Measurements from ENCODE around the gene AFF4. TPM values are rescaled to one million over a fixed set of nuclear protein-coding genes. Genes with fewer than 3 reads are reported as not detected.

AFF4 gene
- total and polyA plus RNA-seq, 2 of the 4 experiments (the other 2 are of a cell fraction): 27.3 to 57.2 TPM

DNA sequence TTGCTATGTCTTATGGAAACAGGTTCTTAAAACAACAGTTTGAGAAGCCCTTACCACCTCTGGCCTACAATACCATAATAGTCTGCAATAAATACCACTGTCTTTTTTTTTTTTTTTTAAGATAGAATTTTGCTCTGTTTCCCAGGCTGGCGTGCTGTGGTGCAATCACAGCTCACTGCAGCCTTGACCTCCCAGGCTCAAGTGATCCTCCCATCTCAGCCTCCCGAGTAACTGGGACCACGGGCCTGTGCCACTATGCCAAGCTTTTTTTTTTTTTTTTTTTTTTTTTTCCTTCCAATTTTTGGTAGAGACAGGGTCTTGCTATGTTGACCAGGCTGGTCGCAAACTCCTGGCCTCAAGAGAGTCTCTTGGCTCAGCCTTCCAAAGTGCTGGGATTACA, 37.0 kb downstream of the AFF4 start:
- no TSS peak for BruUV-seq (replicated peaks)
- no CpG with 5 or more reads among the region's 4 CpGs for WGBS, 2 experiments (ENCODE audit: extremely low coverage in 2 of 2, insufficient read length in 1 of 2)
- Histone ChIP-seq H3K4me1 (ENCODE audit: control insufficient read depth, insufficient read depth, low read length) (no peaks in the 10 kb centered on the region), H3K14ac (replicated peaks; ENCODE audit: low read depth, low read length) (no peak overlapping the region), H3K27me3 (ENCODE audit: control insufficient read depth, insufficient read depth, low read length) (no peaks in the 10 kb centered on the region), H3K23ac (ENCODE audit: low read depth, low read length) (no peak overlapping the region), H2AK5ac (ENCODE audit: low read depth, low read length) (no peak overlapping the region), H4K20me1 (ENCODE audit: insufficient read depth, low read length) (peaks cover 43% of the 10 kb centered on the region; the same call in 1 of the 2 replicates), H3K18ac (ENCODE audit: low read depth, low read length) (no peak overlapping the region), H3K56ac (ENCODE audit: extremely low read depth, insufficient read depth, low read length) (no peak overlapping the region), H2BK120ac (ENCODE audit: low read depth, low read length) (no peak overlapping the region), H4K8ac (ENCODE audit: low read depth in 2 of 2, low read length in 2 of 2) (no peak overlapping the region), H3K4me2 (ENCODE audit: low read depth, low read length) (no peak overlapping the region), H3K4ac (ENCODE audit: low read depth, low read length) (no peak overlapping the region), H2BK5ac (ENCODE audit: low read depth, low read length, poor library complexity, severe bottlenecking) (no peak overlapping the region), H3K27ac (ENCODE audit: insufficient read depth, low read length) (no peak overlapping the region), H2BK15ac (ENCODE audit: low read depth, low read length) (no peak overlapping the region), H2BK20ac (ENCODE audit: low read depth, low read length) (no peak overlapping the region), H3K9me1 (ENCODE audit: insufficient read depth, low read length) (no peaks in the 10 kb centered on the region), H3K4me3 (ENCODE audit: insufficient read depth, low read depth, low read length) (no peak overlapping the region), H2AK9ac (replicated peaks; ENCODE audit: low read depth, low read length, poor library complexity) (no peak overlapping the region), H3K9me3 (ENCODE audit: control insufficient read depth, insufficient read depth, low read length) (no peaks in the 10 kb centered on the region), H3K36me3 (ENCODE audit: control insufficient read depth, insufficient read depth, low read length) (peaks cover 41% of the 10 kb centered on the region), H3K9ac (ENCODE audit: low read depth, low read length) (no peak overlapping the region), H4K5ac (ENCODE audit: low read depth, low read length) (no peak overlapping the region), H2AFZ (replicated peaks; ENCODE audit: low read length, poor library complexity) (no peak overlapping the region), H4K91ac (ENCODE audit: insufficient read depth, low read depth, low read length) (no peak overlapping the region), H3K79me1 (ENCODE audit: low read depth in 1 of 2, low read length in 2 of 2) (peaks cover 20 to 50% of the 10 kb centered on the region in 2 experiments)
- dilution Hi-C loops (cut with HindIII; ENCODE audit: low sequenced_read_pairs, unreplicated experiment): no loop called here
- ATAC-seq (ENCODE audit: low read depth): no peak
- intact Hi-C loops (cut with micrococcal nuclease): no loop called here
- no peak for TF ChIP-seq RCOR1 (IDR thresholded peaks at IDR 0.05; ENCODE audit: insufficient replicate concordance, low read length)
- no peak for TF ChIP-seq RFX5 (IDR thresholded peaks at IDR 0.05; ENCODE audit: low read depth, low read length)
- TF ChIP-seq NFE2L2 (IDR thresholded peaks at IDR 0.05; ENCODE audit: low read depth, low read length): no peak
- no peak for TF ChIP-seq CHD1 (IDR thresholded peaks at IDR 0.05; ENCODE audit: low read depth, low read length)
- TF ChIP-seq MAZ (IDR thresholded peaks at IDR 0.05; ENCODE audit: borderline replicate concordance, low read depth, low read length): no peak
- TF ChIP-seq MAFK (IDR thresholded peaks at IDR 0.05; ENCODE audit: low read depth, low read length): no peak
- TF ChIP-seq MXI1 (IDR thresholded peaks at IDR 0.05; ENCODE audit: borderline replicate concordance, low read depth, low read length): no peak
- TF ChIP-seq BHLHE40 (IDR thresholded peaks at IDR 0.05; ENCODE audit: low read depth, low read length): no peak
- in situ Hi-C loops (cut with MboI; ENCODE audit: low sequenced_read_pairs): no loop called here
- ChIA-PET CTCF (interaction anchor here (0.6 kb wide), 1 partner anchor 14 kb away, joined by 3 read pairs; no protein-coding TSS in a partner anchor), POLR2A (ENCODE audit: unreplicated experiment) (interaction anchor here (0.6 kb wide), 1 partner anchor 18 kb away, joined by 3 read pairs; no protein-coding TSS in a partner anchor)
- no peak for DNase-seq
